Colon (tissue), 2 donors: ENCODE measurements around the gene RELL1.

Experiments used
- FAIRE-seq: peaks from 2 replicates; lab custom pipeline; 2012; peaks lifted over from hg19 to GRCh38; lab: Jason Lieb, UNC
- donor health status: control.
- donor health status: control.

RELL1 gene

DNA sequence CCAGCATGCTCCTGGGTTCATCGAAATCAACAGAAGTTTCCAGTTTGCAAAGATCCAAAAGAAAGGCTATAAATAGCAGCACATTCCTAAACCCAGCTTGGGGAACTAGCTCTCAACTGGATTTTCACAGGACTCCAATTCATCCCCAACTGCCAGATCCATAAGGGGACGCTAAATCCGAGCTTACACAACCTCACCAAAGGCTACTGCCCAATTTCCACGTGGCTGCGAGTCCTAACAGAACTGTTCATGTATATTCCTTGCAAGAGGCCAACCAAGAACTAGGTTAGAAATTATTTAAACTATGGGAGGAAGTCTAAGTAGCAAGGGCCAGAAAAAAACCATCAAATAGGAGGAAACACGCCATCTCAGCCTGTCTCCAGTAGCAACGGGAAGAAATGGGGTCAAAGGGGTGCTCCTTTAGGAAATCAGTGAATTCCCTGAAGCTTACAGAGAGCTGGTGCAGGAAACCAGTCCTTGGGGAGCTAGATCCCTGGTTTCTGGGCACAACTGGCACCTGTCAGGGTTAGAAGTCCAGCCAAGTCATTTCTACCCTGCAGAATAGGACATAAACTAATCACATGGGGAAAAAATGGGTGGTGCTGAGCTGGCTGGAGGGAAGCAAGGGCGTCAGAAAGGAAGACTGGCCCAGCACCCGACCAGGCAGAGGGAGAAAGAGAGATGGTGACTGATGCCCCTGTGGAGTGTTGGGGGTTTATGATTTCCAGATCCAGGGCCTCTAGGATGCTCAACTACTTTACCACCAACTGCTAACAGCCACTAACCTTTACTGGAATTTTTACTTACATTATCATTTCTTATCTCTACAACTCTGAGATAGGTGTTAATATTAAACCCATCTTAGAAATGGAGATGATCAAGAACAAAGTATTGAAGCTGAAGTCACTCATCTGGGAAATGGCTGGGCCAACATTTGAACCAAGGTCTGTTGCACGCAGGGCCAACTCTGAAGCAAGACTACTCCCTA lies 20.5 kb downstream of the RELL1 start:
- no peak for FAIRE-seq

DNA sequence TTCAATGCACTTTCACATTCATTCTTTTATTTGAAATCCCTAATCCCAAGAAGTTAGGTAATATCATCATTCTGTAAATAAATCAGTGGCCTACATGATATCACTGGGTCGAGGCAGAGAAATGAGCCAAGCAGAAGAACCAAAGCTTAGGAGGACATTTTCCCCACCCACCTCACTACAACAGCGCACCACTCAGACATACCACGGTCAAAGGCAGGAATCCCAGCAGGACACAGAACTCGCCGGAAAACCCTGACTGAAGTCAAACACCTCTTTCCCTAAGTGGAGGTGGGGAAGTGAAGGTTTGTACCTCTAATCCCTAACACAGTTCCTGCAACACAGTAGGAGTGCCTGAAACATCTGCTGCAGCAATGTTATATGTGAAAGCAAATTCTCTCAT lies 21.5 kb downstream of the RELL1 start:
- FAIRE-seq: no peak

DNA sequence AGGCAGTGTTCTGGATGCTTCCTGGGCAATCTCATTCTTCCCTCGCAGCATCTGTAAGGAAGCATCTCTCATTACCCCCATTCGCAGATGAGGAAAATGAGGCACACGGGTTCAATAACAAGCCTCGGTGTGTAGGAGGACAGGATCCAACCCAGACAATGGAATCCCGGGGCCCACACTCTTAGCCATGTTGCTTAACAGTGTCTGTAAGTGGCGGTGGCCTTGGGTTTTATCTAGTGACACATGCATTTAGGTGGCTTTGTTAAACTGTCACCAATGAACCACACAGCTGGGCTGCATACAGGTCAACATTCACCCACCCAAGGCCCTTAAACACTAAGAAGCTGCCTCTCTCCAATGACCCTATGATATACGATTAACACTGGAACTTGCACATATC lies 22.6 kb downstream of the RELL1 start:
- FAIRE-seq: no peak

DNA sequence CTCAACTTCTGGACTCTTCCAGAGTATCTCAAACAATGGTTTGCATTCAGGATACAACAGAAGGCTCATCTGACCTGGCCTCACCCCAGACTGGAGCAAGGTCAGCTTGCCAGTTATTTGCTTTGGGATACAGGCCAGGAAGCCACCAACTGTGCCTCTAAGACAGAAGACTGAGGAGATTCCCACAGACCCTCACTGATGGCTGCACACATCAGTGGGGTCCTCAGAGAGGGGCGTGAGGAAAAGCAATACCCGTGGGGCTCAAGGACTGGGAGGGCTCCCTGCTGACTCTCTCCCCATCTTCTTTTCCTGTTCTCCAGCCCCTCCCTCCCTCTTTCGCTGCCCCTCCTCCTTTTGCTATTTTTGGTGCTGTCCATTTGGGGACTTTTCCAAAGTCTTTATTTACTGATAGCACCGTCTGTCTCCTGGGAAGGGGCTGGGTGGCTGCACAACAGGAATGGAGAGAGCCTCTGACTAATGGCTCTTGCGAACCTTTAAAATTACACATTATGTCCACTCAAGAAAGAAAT lies 23.2 kb downstream of the RELL1 start:
- FAIRE-seq: no peak

DNA sequence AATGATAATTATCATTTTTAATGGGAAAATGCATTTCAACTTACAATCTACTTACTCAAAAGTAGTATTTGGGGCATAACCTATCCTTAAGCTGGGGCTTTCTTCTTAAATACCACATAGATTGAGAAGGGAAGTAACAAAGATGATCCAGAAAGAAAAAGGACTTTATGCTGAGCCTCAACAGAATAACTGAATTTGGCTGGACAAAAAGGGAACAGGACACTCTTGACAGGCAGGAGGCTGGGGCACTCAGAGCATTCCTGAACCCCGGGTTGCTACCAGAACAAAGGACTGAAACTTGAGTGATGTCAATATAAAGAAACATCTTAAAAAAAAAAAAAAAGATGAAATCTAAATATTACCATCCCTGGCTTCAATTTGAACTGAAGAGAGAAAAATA lies 23.9 kb downstream of the RELL1 start:
- no peak for FAIRE-seq

DNA sequence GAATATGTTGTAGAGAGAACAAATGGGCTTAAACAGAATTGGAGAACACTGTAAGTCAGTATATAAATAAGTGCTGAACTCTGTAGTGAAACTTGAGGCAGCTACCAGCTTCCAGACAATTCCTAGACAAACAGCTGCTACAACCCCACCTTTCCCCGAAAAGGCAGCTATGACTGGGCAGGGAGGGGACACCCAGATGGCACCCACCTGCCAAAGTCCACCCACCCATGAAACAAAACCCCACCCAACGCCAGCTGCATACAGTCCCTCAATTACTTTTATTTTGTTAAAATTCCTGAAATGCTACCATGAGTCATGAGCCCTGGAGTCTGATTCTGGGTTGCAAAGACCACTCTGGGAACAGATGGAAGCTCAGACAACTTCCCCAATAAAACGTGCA lies 24.4 kb downstream of the RELL1 start:
- FAIRE-seq: no peak

DNA sequence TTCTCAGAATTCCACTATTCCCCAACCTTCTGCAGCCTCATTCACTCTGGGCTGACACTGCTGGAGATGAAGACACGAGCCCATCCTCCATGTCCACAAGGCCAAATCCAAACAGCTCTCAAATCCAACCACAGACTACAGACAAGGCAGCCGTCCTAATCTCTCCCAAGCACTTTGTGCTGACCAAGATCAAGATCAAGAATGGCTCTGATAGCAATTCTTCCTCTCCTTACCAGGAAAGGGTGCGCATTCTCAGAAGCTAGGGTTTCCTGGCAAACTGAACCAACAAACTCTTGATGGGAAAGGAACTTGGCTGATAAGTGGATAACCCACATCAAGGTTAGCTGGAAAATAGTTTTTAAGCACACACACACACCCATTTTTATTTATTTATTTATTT lies 26.5 kb downstream of the RELL1 start:
- FAIRE-seq: no peak

DNA sequence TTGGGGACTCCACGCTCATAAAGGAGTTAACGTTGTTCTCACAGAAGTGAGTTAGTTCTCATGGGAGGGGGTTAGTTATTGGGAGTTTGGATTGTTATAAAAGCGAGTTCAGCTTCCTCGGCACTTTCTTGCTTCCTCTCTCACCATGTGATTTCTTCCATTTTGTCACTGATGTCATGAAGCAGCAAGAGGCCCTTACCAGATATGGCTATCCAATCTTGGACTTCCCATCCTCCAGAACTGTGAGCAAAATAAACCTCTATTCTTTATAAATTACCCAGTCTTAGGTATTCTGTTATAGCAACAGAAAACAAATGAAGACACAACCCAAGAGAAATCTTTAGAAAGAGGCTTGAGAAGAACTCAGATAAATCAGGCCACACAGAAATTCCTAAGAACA lies 29.5 kb downstream of the RELL1 start:
- no peak for FAIRE-seq

DNA sequence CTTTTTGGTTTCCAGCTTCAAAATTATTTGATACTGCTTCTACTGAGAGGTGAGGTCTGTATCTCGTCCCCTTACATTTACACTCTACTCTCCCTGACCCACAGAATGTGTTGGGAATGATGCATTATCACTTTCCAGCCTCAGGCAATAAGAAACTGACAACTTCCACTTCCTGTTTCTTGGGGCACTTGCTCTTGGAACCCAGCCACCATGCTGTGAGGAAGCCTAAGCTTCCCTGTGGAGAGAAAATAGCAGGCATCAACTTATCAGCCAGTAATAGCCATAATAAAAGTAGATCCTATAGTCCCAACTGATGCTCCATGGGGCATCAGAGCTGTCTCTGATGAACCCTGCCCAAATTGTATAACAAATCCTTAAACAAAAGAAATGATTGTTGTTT lies 32.6 kb downstream of the RELL1 start:
- no peak for FAIRE-seq

DNA sequence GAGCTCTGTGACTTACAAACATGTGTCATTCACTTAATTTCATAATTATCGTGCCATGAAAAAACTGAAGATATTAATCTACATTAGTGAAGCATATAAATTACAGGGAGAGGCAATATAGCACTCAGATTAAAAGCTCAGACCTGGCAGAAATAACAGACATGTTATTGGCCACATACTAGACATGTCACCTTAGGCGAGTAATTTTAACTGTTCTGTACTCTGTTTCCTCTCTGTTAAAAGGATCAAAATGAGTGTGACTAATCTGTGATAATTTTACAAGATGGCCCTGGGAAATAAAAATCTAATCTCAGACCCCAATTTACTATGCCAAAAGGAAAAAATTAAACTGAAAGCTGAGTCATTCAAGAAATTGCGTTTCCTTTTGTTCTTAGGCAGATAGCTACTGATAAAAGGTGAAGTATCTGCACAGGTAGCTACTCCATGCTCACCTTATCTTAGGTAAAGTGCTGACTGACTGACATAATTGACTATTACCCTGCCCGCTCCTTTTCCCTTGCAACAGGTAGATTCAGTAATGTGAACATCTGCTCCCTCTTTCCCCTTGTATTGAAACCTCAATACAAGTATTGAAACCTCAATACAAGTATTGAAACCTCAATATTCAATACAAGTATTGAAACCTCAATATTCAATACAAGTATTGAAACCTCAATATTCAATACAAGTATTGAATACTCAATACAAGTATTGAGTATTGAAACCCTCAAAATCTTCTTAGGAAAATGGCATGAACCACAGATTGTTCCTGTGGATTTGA lies 33.2 kb downstream of the RELL1 start:
- FAIRE-seq: no peak

DNA sequence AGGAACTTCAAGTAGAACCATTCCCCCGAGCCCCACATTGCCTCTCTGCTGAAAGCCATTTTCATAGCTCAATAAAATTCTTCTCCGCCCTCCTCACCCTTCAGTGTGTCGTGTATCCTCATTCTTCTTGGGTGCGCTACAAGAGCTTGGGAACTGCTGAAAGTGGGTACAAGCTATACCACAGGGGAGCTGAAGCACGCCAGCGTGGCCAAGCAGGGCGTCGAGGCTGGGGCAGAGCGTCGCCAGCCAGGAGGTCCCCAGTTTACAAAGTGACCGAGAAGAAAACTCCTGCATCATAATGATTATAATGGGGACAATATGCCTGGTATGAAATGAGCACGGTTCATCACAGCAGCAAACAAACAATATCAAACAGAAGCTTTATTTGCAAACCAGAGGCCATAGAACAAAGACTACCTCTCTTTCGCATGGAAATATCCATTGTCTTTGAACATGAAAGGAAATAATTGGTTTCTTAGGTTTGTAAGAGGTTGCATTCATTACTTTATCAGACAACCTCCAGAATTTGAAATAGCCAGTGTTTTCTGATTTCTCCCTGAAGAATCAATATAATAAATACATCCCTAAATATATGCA lies 34.3 kb downstream of the RELL1 start:
- no peak for FAIRE-seq

DNA sequence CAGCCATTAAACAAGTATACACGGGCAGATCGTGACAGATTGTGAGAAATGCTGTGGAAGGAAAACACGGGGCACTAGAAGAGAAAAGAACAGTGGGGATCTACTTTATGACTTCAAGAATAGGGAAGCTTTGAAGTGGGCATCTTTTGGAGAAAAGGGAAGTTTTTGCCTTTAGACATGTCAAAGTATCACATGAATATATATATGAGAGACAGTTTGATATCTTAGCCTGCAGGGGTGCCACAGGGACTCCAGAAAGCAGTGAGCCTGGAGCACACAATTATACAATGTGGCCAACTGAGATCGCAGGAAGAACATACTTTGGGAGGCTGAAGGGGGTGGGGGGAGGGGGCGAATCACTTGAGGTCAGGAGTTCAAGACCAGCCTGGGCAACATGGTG lies 35.7 kb downstream of the RELL1 start:
- no peak for FAIRE-seq

DNA sequence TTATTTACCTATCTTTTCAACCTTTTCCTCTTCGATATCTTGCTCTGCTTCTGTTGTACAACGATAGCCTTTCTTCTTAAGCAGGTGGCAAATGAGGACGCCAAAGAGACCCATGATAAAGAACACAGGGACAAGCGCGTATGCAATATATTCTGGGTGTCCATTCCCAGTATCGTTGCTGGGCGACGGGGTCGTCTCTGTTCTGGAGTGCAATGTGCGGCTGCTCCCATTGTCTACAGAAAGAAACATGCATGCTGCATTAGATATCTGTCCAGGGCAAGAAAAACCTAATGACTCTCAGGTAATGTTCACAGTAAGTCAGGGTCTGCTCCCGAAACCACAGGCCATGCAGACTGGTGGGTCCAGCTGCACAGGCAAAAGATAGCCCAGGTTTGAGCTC lies 36.9 kb downstream of the RELL1 start:
- FAIRE-seq: no peak

DNA sequence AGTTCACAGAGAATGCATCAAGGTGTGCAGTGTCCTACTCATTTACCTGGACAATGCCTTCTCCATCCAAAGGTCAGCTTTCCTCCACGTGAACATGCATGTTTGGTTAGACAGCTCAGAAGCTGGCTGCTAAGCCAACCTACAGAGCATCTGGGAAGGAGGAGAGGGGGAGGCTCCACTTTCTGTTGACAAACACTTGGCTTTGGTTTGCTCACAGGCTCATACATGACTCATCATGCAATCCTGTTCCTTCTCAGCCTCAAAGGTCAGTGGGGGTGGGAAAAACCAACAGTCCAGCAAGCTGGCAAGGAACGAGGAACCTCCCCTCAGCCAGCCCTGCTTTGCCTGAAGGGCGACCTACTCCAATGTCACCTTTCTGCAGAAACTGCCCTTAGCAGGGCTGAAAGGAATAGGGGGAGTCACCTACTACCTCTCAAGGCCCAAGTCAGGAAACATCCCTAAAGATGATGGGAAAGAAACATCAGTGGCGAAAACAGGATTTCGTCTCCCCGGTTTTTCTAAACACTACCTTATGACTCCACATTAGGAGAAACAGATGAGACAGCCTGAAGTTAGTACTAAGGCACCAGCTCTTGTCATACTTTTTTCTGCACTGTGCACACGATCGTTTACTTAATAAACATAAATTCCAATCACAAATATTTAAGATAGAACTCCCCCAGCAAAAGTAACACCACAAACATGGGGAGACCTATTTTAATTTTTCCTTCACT lies 37.9 kb downstream of the RELL1 start:
- no peak for FAIRE-seq

DNA sequence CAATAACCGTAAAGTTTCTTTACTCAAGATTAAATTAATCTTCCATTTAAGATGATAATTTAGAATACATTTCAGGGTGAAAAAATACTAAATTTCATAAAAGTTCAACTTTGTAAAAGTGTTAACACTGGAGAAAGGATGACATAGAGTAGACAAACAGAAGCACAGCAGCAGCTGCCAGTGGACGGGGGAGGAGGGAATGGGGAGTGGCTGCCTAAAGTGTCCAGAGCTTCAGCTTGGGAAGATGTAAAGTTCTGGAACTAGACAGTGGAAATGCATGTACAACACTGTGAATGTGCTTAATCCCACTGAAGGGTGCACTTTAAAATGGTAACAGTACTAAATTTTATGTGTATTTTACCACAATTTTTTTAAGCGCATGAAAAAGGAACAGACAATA lies 39.9 kb downstream of the RELL1 start:
- no peak for FAIRE-seq

DNA sequence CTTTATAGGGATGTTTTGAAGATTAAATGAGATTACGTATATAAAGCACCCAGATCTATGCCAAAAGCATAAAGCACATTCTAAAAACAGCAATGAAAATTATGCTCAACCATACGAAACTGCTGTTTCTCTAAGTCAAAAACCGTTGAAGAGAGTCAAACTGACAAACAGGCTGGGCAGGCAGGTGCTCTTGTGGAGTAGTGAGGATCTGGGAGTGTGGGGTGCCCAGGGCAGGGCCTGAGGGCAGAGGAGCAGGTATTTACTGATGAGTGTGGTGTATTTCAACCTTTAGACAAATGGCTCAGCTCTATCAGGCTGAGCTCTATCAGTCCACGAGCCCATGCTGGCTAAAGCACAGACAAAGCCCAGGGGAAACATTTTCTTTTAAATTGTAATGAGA lies 40.4 kb downstream of the RELL1 start:
- no peak for FAIRE-seq

DNA sequence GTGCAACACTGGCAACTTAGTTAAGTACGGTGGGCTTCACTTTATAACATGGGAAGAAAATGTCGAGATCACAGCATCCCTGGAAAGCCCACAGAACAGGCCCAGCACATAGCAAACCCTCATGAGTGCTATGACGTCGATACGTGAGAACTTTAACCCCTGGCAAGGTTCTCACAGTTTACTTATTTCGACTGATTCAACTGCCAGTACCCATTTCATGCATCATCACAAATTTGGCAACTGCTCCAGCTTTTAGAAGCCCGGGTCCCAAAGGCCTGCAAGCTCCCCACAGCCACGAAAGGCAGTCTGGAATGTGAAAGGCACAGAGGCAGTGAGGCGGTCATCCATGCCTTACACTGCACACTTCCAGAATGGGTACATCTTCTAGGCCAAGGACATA lies 41.2 kb downstream of the RELL1 start:
- no peak for FAIRE-seq

DNA sequence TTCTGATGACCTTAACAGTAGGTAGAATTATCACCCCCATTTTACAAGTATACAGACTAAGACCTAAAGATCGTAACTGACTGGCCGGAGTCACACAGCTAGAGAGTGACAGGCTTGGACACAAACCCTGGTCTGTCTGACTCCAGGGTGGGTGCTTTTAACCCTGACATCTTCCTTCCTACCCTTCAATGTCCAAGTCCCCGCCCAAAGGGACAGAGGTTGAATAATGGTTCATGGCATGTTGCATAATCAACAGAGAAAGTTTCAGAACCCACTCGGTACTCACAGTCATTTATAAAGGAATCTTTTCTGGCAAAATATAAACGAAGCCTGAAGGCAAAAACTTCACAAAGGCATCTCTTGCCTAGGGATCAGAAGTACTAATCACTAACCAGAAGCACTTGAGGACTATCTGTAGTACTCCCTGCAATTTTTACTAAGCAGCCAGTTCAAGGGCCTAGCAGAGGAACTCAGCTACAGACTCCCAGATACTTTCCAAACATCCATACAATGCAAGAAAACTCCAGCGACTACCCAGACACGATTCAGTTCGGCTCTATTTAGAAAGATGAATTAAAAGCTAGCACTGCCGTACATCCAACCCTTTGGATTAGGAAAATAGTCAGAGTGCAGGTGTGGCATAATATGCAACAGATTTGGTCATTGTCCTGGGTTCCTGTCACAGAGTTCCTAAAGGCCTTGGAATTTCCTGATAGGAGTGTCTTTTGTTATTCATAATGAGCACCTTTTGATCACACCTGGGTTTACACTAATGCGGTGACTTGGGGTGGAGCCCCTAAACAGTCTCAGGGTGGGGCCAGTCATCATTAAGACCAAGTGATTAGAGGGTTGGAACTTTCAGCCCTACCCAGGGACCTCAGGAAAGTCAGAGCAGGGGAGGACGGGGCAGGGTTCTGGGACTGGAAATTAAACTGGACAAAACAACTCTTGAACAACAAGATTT lies 44.0 kb downstream of the RELL1 start:
- no peak for FAIRE-seq

DNA sequence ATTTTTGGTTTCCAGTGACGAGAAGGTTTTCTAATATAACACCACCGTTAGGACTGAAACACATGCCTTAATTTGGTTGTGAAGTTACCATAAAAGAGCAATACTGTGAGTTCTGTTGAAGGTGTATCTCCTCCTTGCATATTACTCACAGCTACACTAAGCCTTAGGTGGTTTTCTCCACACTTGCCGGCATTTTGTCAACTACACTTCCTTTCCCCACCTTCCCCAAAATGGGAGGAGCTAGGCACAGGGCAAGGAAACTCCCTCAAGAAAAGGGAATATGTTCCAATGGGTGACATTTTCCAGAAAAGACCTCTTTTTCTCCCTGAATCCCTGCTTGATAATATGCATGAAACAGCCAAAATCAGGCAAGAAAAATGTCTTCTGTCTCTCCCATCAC lies 44.8 kb downstream of the RELL1 start:
- no peak for FAIRE-seq

DNA sequence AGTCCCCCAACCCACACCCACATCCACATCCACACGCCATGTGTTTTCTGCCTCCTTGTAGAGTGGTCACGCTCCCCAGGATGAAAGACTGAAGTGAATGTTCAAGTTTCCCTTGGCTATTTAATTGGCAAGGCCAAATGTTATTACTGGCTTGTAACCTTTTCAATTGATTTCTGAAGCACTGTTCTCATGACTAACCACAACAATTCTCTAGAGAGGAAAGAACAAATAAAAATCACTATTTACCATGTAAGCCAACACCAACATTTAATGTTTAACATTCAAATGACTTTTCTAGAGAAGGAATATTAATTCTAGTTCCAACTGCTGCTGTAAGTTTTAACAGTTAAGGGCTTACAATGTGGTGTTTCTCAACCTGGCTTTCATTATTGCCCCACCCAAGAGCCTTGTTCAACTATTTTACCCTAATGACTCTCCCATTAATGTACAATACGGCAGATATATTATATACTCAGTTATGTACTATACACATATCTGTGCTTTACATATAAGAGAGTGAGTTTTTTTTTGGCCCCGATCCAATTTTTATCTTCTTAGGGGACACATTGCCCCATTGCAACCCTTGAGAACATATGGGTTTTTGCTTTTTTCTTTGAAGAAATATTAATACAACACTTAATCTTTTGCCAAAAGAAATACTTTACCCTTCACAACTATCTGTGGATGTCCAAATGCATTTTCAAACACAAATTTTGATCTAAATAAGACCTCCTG lies 46.5 kb downstream of the RELL1 start:
- no peak for FAIRE-seq
